ENCODE measurements around the gene NMS. TPM values are rescaled to one million over a fixed set of nuclear protein-coding genes. Genes with fewer than 3 reads are reported as not detected.

NMS gene
- total and polyA plus RNA-seq, 2 donors from 2014 or later: not detected

DNA sequence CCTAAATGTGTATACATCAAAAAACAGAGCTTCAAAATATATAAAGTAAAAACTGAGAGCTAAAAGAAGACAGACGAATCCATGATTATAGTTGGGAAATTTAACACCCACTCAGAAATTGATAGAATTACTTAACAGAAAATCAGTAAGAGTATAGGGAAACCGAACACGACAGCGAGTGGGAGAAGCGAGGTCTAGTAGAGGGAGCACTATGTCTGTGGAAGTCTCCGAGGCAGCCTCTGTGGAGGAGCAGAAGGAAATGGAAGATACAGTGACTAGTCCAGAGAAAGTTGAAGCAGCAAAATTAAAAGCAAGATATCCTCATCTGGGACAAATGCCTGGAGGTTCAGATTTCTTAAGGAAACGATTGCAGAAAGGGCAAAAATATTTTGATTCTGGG lies 38.8 kb downstream of the NMS start:
- Histone ChIP-seq H3K27me3 (ENCODE audit: control insufficient read depth, insufficient read depth, low read length) (no peaks in the 10 kb centered on the region), H3K9ac (ENCODE audit: low read length in 3 of 3) (no peak overlapping the region), H3K4me3 (ENCODE audit: low read length in 3 of 3) (no peak overlapping the region), H3K4me1 (ENCODE audit: control insufficient read depth in 2 of 3, insufficient read depth in 2 of 3, low read depth in 1 of 3, low read length in 3 of 3) (no peaks in the 10 kb centered on the region), H3K27ac (ENCODE audit: low read depth in 2 of 2, low read length in 2 of 2) (no peak overlapping the region), H3K36me3 (ENCODE audit: control insufficient read depth in 2 of 3, insufficient read depth in 3 of 3, low read length in 3 of 3) (no peaks in the 10 kb centered on the region), H3K9me3 (ENCODE audit: control insufficient read depth in 2 of 3, insufficient read depth in 1 of 3, low read length in 3 of 3) (peaks cover 0 to 16% (median 0%) of the 10 kb centered on the region in 3 donors)
- intact Hi-C loops (cut with DNase I): no loop called here
- DNase-seq (no peak), FAIRE-seq (no peak)
- no peak for TF ChIP-seq CTCF (IDR thresholded peaks at IDR 0.05; ENCODE audit: borderline replicate concordance, extremely low read depth, insufficient read depth)

DNA sequence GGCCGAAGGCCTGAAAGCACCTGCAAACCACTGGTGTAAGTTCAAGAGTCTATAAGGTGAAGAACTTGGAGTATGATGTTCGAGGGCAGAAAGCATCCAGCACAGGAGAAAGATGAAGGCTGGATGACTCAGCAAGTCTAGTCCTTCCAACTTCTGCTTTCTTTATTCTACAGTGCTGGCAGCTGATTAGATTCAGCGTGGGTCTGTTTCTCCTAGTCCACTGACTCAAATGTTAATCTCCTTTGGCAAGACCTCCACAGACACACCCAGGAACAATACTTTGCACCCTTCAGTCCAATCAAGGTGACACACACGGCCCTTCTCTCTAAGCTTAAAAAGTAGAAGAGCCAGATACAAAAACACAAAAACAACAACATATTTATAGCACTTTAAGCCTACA lies 43.4 kb downstream of the NMS start:
- no peaks in the 10 kb centered on the region for H3K36me3 ChIP-seq (ENCODE audit: control insufficient read depth in 2 of 3, insufficient read depth in 3 of 3, low read length in 3 of 3)
- no peak overlapping the region for H3K9ac ChIP-seq (ENCODE audit: low read length in 3 of 3)
- H3K4me1 ChIP-seq (ENCODE audit: control insufficient read depth in 2 of 3, insufficient read depth in 2 of 3, low read depth in 1 of 3, low read length in 3 of 3): no peaks in the 10 kb centered on the region
- no peak overlapping the region for H3K4me3 ChIP-seq (ENCODE audit: low read length in 3 of 3)
- no peak overlapping the region for H3K27ac ChIP-seq (ENCODE audit: low read depth in 2 of 2, low read length in 2 of 2)
- FAIRE-seq (no peak), DNase-seq (no peak)
- TF ChIP-seq CTCF (IDR thresholded peaks at IDR 0.05; ENCODE audit: borderline replicate concordance, extremely low read depth, insufficient read depth): no peak
- intact Hi-C loops (cut with DNase I): no loop called here
- peaks cover 0 to 2% (median 0%) of the 10 kb centered on the region in 3 donors for H3K9me3 ChIP-seq (ENCODE audit: control insufficient read depth in 2 of 3, insufficient read depth in 1 of 3, low read length in 3 of 3)
- no peaks in the 10 kb centered on the region for H3K27me3 ChIP-seq (ENCODE audit: control insufficient read depth, insufficient read depth, low read length)

- DNase-seq (no peak), FAIRE-seq (no peak)
- Histone ChIP-seq H3K4me3 (ENCODE audit: low read length in 3 of 3) (no peak overlapping the region), H3K4me1 (ENCODE audit: control insufficient read depth in 2 of 3, insufficient read depth in 2 of 3, low read depth in 1 of 3, low read length in 3 of 3) (no peaks in the 10 kb centered on the region), H3K9me3 (ENCODE audit: control insufficient read depth in 2 of 3, insufficient read depth in 1 of 3, low read length in 3 of 3) (no peaks in the 10 kb centered on the region), H3K9ac (ENCODE audit: low read length in 3 of 3) (no peak overlapping the region), H3K27ac (ENCODE audit: low read depth in 2 of 2, low read length in 2 of 2) (no peak overlapping the region), H3K36me3 (ENCODE audit: control insufficient read depth in 2 of 3, insufficient read depth in 3 of 3, low read length in 3 of 3) (no peaks in the 10 kb centered on the region), H3K27me3 (ENCODE audit: control insufficient read depth, insufficient read depth, low read length) (no peaks in the 10 kb centered on the region)
- intact Hi-C loops (cut with DNase I): no loop called here
- no peak for TF ChIP-seq CTCF (IDR thresholded peaks at IDR 0.05; ENCODE audit: borderline replicate concordance, extremely low read depth, insufficient read depth)
These were observed 47.3 kb downstream of the NMS start for GRCh38 chr2:100517556-100517955.

- H3K9me3 ChIP-seq (ENCODE audit: control insufficient read depth in 2 of 3, insufficient read depth in 1 of 3, low read length in 3 of 3): no peaks in the 10 kb centered on the region
- FAIRE-seq (no peak), DNase-seq (no peak)
- H3K36me3 ChIP-seq (ENCODE audit: control insufficient read depth in 2 of 3, insufficient read depth in 3 of 3, low read length in 3 of 3): no peaks in the 10 kb centered on the region
- no peak overlapping the region for H3K27ac ChIP-seq (ENCODE audit: low read depth in 2 of 2, low read length in 2 of 2)
- intact Hi-C loops (cut with DNase I): no loop called here
- no peak overlapping the region for H3K4me3 ChIP-seq (ENCODE audit: low read length in 3 of 3)
- no peaks in the 10 kb centered on the region for H3K27me3 ChIP-seq (ENCODE audit: control insufficient read depth, insufficient read depth, low read length)
- H3K4me1 ChIP-seq (ENCODE audit: control insufficient read depth in 2 of 3, insufficient read depth in 2 of 3, low read depth in 1 of 3, low read length in 3 of 3): no peaks in the 10 kb centered on the region
- no peak overlapping the region for H3K9ac ChIP-seq (ENCODE audit: low read length in 3 of 3)
- no peak for TF ChIP-seq CTCF (IDR thresholded peaks at IDR 0.05; ENCODE audit: borderline replicate concordance, extremely low read depth, insufficient read depth)
These were observed 48.5 kb downstream of the NMS start for GRCh38 chr2:100518801-100519200.

Measured in kidney (tissue), 14 donors.